LNCaP clone FGC (cell line): ENCODE measurements around the gene STAT5B.
"Not testable (repeated sequence)": the region's sequence is repeated elsewhere in the genome, so short reads cannot be mapped to it uniquely, and the experiment has no call there.

Experiments used
- DNase-seq: peaks from one replicate; pipeline ENCODE4 v3.0.0-alpha.2; 2011; ENCODE audit warnings: low read depth
- H3K4me3 ChIP-seq: 2 replicates; pipeline ENCODE4 v1.5.1; 2011; ENCODE audit warnings: mild to moderate bottlenecking, low read depth, low read length, control low read depth
- CTCF ChIP-seq: IDR thresholded peaks from 2 replicates; pipeline ENCODE4 v1.5.1; 2012; ENCODE audit warnings: mild to moderate bottlenecking; ENCODE audit not compliant: control insufficient read depth, insufficient read depth; ENCODE audit errors: extremely low read depth

STAT5B gene

GRCh38 chr17:42247734-42248133 is 28.5 kb downstream of the STAT5B start:
- DNase-seq, result no peak
- no peak for TF ChIP-seq CTCF

GRCh38 chr17:42246515-42246914 is 29.7 kb downstream of the STAT5B start:
- no peak for TF ChIP-seq CTCF
- H3K4me3 ChIP-seq, result no peak overlapping the region
- no peak for DNase-seq

More at GRCh38 chr17:42247734-42248133, 28.5 kb downstream of the STAT5B start:
- H3K4me3 ChIP-seq, result no peak overlapping the region

GRCh38 chr17:42245183-42245582 is 31.0 kb downstream of the STAT5B start:
- not testable (repeated sequence) for DNase-seq, H3K4me3 ChIP-seq

GRCh38 chr17:42244116-42244515 is 32.1 kb downstream of the STAT5B start:
- not testable (repeated sequence) for DNase-seq, H3K4me3 ChIP-seq

- TF ChIP-seq CTCF, result no peak
- no peak for DNase-seq
- no peak overlapping the region for H3K4me3 ChIP-seq
Observed at GRCh38 chr17:42243493-42243982, 32.7 kb downstream of the STAT5B start.

- no peak for TF ChIP-seq CTCF
- DNase-seq, result no peak
- H3K4me3 ChIP-seq, result no peak overlapping the region
Observed at GRCh38 chr17:42241871-42242270, 34.3 kb downstream of the STAT5B start.

GRCh38 chr17:42240863-42241262 is 35.3 kb downstream of the STAT5B start:
- DNase-seq, H3K4me3 ChIP-seq: not testable (repeated sequence)

- no peak overlapping the region for H3K4me3 ChIP-seq
- DNase-seq, result no peak
- no peak for TF ChIP-seq CTCF
Observed at GRCh38 chr17:42240201-42240600, 36.0 kb downstream of the STAT5B start.

- H3K4me3 ChIP-seq, DNase-seq: not testable (repeated sequence)
Observed at GRCh38 chr17:42239576-42239975, 36.6 kb downstream of the STAT5B start.
